Lung (tissue), 12 donors: ENCODE measurements around the gene NFYC. TPM values are rescaled to one million over a fixed set of nuclear protein-coding genes. Genes with fewer than 3 reads are reported as not detected.

Experiments
- ATAC-seq: fragments of 200-7000 bp; cut with Tn5 transposase; one replicate; pipeline ENCODE4 v1.9.1; 2020; ENCODE audit warnings: moderate number of reproducible peaks; ENCODE audit not compliant: insufficient read depth, low FRiP score
- DNase-seq, 3 donors: peaks; one replicate each; pipeline ENCODE4 v3.0.0-alpha.2; 2013 to 2017
- H3K27ac ChIP-seq, 2 donors: one replicate each; pipeline ENCODE4 v1.5.1; 2013; ENCODE audit warnings: mild to moderate bottlenecking in 2 of 2, moderate library complexity in 2 of 2, control low read depth in 1 of 2, inconsistent platforms in 1 of 2, low read depth in 1 of 2, low read length in 1 of 2
- H3K27me3 ChIP-seq, 3 donors: one replicate each; pipeline ENCODE4 v1.5.1; 2013; ENCODE audit warnings: low read length in 2 of 3; ENCODE audit not compliant: control insufficient read depth in 3 of 3, insufficient read depth in 3 of 3
- H3K36me3 ChIP-seq, 4 donors: one replicate each; pipeline ENCODE4 v1.5.1; 2013; ENCODE audit warnings: low read length in 4 of 4, mild to moderate bottlenecking in 1 of 4, moderate library complexity in 1 of 4; ENCODE audit not compliant: control insufficient read depth in 4 of 4, insufficient read depth in 4 of 4
- H3K4me1 ChIP-seq, 5 donors: one replicate each; pipeline ENCODE4 v1.5.1; 2013; ENCODE audit warnings: low read length in 5 of 5, mild to moderate bottlenecking in 2 of 5, moderate library complexity in 1 of 5; ENCODE audit not compliant: control insufficient read depth in 5 of 5, insufficient read depth in 5 of 5
- H3K4me3 ChIP-seq: one replicate; pipeline ENCODE4 v1.5.1; 2013; ENCODE audit warnings: mild to moderate bottlenecking, control low read depth, moderate library complexity
- H3K9ac ChIP-seq, 2 donors: one replicate each; pipeline ENCODE4 v1.5.1; 2013; ENCODE audit warnings: low read length in 2 of 2, control low read depth in 1 of 2; ENCODE audit not compliant: insufficient read depth in 1 of 2
- H3K9me3 ChIP-seq, 4 donors: one replicate each; pipeline ENCODE4 v1.5.1; 2013; ENCODE audit warnings: low read length in 3 of 4, mild to moderate bottlenecking in 1 of 4, moderate library complexity in 1 of 4; ENCODE audit not compliant: control insufficient read depth in 4 of 4, insufficient read depth in 3 of 4
- WGBS, 2 donors: extraction: QIAGEN DNeasy Blood & Tissue Kit; methylation state at CpG; one replicate each; pipeline ENCODE4 v1.1.7; 2013; 5-methylcytosine and 5-hydroxymethylcytosine counted together
- polyA plus RNA-seq, 2 donors: library from polyadenylated mRNA; stranded (reverse); fragments of 200-250 nt; gene quantifications; one replicate each; pipeline ENCODE4 v1.2.1, GENCODE V29; 2013
- total RNA-seq, 2 donors: library from RNA; depleted of rRNA in 1 of 2; stranded (reverse); fragments of >200 nt in 1 of 2; gene quantifications; one replicate each; pipeline ENCODE4 v1.2.1, GENCODE V29; 2014 to 2021
- TF ChIP-seq, protein P1 (sequence below): IDR thresholded peaks from 2 replicates; pipeline ENCODE4 v1.5.1; 2012; ENCODE audit warnings: mild to moderate bottlenecking; ENCODE audit errors: control extremely low read depth, extremely low read depth
- donor health status: control.
- donor health status: control.
- donor health status: Bipolar disorder and iron deficiency.
- donor health status: healthy.
- donor health status: DM: yes; HTN: yes; CAD: no.

NFYC gene
- total and polyA plus RNA-seq, 4 donors = 28.6 to 69.5 (median 50.3) TPM

DNA sequence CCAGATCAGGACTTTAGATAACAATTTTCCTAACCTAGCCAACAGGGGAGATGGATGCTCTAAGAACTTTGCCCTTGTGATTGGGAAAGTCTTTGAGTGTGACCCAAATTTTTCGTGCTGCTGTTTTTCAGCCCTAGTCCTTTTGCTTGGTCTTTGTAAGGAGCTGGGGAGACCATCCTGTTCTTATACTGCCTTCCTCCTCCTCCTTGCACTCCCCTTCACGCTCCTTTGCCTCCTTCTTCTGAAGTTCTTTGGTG, 97.8 kb downstream of the NFYC start:
- Histone ChIP-seq H3K9me3 (no peaks in the 10 kb centered on the region), H3K27me3 (no peaks in the 10 kb centered on the region), H3K9ac (no peak overlapping the region), H3K36me3 (no peaks in the 10 kb centered on the region), H3K4me3 (no peak overlapping the region), H3K4me1 (peaks cover 0 to 25% (median 2%) of the 10 kb centered on the region in 5 donors), H3K27ac (no peak overlapping the region)
- ATAC-seq (no peak), DNase-seq (no peak)
- WGBS, 2 donors = 84 to 90% methylated on average over 2 of the region's 2 CpGs
- TF ChIP-seq, protein P1, sequence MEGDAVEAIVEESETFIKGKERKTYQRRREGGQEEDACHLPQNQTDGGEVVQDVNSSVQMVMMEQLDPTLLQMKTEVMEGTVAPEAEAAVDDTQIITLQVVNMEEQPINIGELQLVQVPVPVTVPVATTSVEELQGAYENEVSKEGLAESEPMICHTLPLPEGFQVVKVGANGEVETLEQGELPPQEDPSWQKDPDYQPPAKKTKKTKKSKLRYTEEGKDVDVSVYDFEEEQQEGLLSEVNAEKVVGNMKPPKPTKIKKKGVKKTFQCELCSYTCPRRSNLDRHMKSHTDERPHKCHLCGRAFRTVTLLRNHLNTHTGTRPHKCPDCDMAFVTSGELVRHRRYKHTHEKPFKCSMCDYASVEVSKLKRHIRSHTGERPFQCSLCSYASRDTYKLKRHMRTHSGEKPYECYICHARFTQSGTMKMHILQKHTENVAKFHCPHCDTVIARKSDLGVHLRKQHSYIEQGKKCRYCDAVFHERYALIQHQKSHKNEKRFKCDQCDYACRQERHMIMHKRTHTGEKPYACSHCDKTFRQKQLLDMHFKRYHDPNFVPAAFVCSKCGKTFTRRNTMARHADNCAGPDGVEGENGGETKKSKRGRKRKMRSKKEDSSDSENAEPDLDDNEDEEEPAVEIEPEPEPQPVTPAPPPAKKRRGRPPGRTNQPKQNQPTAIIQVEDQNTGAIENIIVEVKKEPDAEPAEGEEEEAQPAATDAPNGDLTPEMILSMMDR = no peak

DNA sequence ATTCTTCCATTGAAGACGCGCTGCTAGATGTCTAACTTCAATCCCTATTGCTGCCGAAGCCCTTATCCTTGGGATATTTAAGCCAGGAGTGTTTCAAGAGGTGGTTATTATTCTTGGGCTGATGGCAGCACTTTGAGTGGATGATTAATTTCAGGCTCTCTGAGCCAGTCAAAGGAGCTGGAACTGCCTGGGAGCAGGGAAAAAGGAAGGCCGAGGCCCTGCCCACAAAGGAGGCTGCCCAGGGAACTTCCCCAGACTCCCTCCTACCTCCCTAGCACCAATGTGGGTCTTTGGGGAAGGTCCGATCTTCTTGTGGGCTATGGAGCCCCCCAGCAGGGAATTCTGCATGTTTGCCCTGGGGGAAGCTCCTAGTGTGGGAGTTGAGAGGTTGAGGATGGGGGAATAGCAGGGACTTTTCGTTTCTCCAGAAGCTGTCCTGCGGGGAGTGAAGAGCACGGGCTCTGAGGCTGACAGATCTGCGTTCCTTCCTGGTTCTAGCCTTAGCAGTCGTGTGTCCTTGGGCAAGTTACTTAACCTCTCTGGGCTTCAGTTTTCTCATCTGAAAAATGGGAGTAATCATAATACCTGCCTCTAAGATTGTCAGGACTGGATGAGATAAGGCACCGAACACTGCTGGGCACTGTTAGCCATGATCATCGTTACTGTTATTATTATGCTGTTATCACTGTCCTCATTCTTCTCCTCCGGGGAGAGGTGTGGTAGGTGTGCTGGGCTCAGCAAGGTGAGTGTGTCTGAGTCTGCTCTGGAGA, 98.3 kb downstream of the NFYC start:
- TF ChIP-seq, protein P1 = no peak
- H3K27ac ChIP-seq = no peak overlapping the region
- H3K27me3 ChIP-seq = no peaks in the 10 kb centered on the region
- ATAC-seq = no peak
- H3K4me1 ChIP-seq = peaks cover 0 to 20% (median 1%) of the 10 kb centered on the region in 5 donors
- H3K4me3 ChIP-seq = no peak overlapping the region
- no peak overlapping the region for H3K9ac ChIP-seq
- 89% methylated on average over 13 of the region's 13 CpGs for WGBS, 2 donors
- no peaks in the 10 kb centered on the region for H3K36me3 ChIP-seq
- no peaks in the 10 kb centered on the region for H3K9me3 ChIP-seq
- no peak for DNase-seq

DNA sequence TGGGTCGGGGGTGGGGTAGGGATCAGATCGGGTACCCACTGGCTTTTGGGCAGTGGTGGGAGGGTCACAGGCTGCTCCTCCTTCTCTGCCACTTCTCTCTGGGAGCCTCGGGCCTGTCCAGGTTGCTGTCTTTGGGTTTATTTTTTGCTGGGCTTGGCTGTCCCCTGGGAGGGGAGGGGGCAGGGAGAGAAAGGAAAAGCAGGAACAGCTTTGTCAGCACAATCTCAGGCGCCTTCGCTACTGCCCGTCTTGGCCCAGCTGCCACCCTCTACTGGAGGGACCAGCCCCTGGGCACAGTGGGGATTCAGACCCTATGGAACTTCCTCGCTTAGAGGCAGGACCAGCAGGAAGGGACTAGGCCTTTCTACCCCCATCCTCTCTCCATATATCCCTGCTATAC, 100.5 kb downstream of the NFYC start:
- no peak overlapping the region for H3K27ac ChIP-seq
- TF ChIP-seq, protein P1 = no peak
- no peaks in the 10 kb centered on the region for H3K27me3 ChIP-seq
- no peak overlapping the region for H3K9ac ChIP-seq
- WGBS, 2 donors = 75 to 79% methylated on average over 7 of the region's 7 CpGs
- no peaks in the 10 kb centered on the region for H3K36me3 ChIP-seq
- DNase-seq = no peak
- no peaks in the 10 kb centered on the region for H3K9me3 ChIP-seq
- no peak for ATAC-seq
- no peak overlapping the region for H3K4me3 ChIP-seq
- H3K4me1 ChIP-seq = peaks cover 0 to 8% (median 2%) of the 10 kb centered on the region in 5 donors

DNA sequence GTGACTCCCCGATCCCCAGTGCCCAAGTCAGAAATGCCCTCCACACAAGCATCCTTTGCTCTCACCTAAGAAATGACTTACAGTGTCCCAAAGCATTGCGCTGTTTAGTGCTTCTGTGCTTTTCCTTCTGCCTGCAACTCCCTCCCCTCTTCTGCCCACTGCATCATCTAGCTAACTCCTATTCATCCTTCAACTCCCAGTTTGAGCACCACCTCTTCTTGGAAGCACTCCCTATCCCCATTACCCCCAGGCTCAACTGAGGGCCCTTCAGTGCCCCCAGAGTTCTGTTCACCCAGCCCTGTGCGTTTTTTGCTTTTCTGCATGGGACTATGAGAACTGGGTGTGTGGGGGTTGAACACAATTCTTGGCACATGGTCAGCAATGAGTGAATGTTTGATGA, 102.1 kb downstream of the NFYC start:
- DNase-seq (no peak), ATAC-seq (no peak)
- Histone ChIP-seq H3K36me3 (no peaks in the 10 kb centered on the region), H3K4me1 (peaks cover 0 to 7% (median 0%) of the 10 kb centered on the region in 5 donors), H3K9me3 (no peaks in the 10 kb centered on the region), H3K27ac (no peak overlapping the region), H3K9ac (no peak overlapping the region), H3K4me3 (no peak overlapping the region), H3K27me3 (no peaks in the 10 kb centered on the region)
- TF ChIP-seq, protein P1 = no peak
- WGBS, 2 donors = 93 to 96% methylated on average over 3 of the region's 3 CpGs
